Measurements from ENCODE around the gene RAX2. TPM values are rescaled to one million over a fixed set of nuclear protein-coding genes. Genes with fewer than 3 reads are reported as not detected.

Gene RAX2
- total and polyA plus RNA-seq, 9 of the 15 experiments (the other 6 are each of a cell fraction or from before 2014, with no cell fraction given), result not detected

- TF ChIP-seq, protein P1, sequence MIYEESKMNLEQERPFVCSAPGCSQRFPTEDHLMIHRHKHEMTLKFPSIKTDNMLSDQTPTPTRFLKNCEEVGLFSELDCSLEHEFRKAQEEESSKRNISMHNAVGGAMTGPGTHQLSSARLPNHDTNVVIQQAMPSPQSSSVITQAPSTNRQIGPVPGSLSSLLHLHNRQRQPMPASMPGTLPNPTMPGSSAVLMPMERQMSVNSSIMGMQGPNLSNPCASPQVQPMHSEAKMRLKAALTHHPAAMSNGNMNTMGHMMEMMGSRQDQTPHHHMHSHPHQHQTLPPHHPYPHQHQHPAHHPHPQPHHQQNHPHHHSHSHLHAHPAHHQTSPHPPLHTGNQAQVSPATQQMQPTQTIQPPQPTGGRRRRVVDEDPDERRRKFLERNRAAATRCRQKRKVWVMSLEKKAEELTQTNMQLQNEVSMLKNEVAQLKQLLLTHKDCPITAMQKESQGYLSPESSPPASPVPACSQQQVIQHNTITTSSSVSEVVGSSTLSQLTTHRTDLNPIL (CRISPR knock-in tag; IDR thresholded peaks at IDR 0.05), result no peak
- no peak for TF ChIP-seq FOS (IDR thresholded peaks at IDR 0.05; ENCODE audit: extremely low read depth, insufficient read length)
- TF ChIP-seq PREB (CRISPR knock-in tag; IDR thresholded peaks at IDR 0.05), result no peak
- TF ChIP-seq SAP30 (IDR thresholded peaks at IDR 0.05; ENCODE audit: borderline replicate concordance, insufficient read depth, low read depth, low read length, poor library complexity, severe bottlenecking), result peak; percentile 58
- TF ChIP-seq, protein P2, sequence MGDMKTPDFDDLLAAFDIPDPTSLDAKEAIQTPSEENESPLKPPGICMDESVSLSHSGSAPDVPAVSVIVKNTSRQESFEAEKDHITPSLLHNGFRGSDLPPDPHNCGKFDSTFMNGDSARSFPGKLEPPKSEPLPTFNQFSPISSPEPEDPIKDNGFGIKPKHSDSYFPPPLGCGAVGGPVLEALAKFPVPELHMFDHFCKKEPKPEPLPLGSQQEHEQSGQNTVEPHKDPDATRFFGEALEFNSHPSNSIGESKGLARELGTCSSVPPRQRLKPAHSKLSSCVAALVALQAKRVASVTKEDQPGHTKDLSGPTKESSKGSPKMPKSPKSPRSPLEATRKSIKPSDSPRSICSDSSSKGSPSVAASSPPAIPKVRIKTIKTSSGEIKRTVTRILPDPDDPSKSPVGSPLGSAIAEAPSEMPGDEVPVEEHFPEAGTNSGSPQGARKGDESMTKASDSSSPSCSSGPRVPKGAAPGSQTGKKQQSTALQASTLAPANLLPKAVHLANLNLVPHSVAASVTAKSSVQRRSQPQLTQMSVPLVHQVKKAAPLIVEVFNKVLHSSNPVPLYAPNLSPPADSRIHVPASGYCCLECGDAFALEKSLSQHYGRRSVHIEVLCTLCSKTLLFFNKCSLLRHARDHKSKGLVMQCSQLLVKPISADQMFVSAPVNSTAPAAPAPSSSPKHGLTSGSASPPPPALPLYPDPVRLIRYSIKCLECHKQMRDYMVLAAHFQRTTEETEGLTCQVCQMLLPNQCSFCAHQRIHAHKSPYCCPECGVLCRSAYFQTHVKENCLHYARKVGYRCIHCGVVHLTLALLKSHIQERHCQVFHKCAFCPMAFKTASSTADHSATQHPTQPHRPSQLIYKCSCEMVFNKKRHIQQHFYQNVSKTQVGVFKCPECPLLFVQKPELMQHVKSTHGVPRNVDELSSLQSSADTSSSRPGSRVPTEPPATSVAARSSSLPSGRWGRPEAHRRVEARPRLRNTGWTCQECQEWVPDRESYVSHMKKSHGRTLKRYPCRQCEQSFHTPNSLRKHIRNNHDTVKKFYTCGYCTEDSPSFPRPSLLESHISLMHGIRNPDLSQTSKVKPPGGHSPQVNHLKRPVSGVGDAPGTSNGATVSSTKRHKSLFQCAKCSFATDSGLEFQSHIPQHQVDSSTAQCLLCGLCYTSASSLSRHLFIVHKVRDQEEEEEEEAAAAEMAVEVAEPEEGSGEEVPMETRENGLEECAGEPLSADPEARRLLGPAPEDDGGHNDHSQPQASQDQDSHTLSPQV (IDR thresholded peaks at IDR 0.05), result peak; percentile 68
- TF ChIP-seq TARDBP (IDR thresholded peaks at IDR 0.05), result peak; percentile 82; the same call in 1 of the 2 replicates
- TF ChIP-seq, protein P3, sequence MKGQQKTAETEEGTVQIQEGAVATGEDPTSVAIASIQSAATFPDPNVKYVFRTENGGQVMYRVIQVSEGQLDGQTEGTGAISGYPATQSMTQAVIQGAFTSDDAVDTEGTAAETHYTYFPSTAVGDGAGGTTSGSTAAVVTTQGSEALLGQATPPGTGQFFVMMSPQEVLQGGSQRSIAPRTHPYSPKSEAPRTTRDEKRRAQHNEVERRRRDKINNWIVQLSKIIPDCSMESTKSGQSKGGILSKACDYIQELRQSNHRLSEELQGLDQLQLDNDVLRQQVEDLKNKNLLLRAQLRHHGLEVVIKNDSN (CRISPR knock-in tag; IDR thresholded peaks at IDR 0.05), result peak; percentile 59
- TF ChIP-seq ZMIZ1 (IDR thresholded peaks at IDR 0.05; ENCODE audit: low read depth in 2 of 2, low read length in 2 of 2), result peak in 1 of 2 experiments; percentile 49; a peak in 1 of 4 replicates
- TF ChIP-seq, protein P4, sequence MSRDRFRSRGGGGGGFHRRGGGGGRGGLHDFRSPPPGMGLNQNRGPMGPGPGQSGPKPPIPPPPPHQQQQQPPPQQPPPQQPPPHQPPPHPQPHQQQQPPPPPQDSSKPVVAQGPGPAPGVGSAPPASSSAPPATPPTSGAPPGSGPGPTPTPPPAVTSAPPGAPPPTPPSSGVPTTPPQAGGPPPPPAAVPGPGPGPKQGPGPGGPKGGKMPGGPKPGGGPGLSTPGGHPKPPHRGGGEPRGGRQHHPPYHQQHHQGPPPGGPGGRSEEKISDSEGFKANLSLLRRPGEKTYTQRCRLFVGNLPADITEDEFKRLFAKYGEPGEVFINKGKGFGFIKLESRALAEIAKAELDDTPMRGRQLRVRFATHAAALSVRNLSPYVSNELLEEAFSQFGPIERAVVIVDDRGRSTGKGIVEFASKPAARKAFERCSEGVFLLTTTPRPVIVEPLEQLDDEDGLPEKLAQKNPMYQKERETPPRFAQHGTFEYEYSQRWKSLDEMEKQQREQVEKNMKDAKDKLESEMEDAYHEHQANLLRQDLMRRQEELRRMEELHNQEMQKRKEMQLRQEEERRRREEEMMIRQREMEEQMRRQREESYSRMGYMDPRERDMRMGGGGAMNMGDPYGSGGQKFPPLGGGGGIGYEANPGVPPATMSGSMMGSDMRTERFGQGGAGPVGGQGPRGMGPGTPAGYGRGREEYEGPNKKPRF (IDR thresholded peaks at IDR 0.05; ENCODE audit: low read depth, low read length), result no peak
- TF ChIP-seq CHD1 (IDR thresholded peaks at IDR 0.05; ENCODE audit: low read length), result no peak
- TF ChIP-seq RBM25 (IDR thresholded peaks at IDR 0.05; ENCODE audit: low read depth, low read length, severe bottlenecking), result peak; percentile 47
Observed at GRCh38 chr19:3762501-3763459, 9.2 kb downstream of the RAX2 start, which contains the start of gene MRPL54 (continued).

Measured in K562 (cell line).